OCI-LY1 (cell line): ENCODE measurements around the gene PTGER4.
A peak's percentile ranks its signal among the peaks of the same experiment; 100 is the strongest.

ENCODE experiments used
- H2AFZ ChIP-seq: fragments of 200-600 bp; sonication (generic), shearing (Covaris generic); 2 replicates; pipeline ENCODE4 v1.6.0; 2014; ENCODE audit warnings: antibody characterized with exemption, mild to moderate bottlenecking, low read length
- H3F3A ChIP-seq: fragments of 200-600 bp; sonication (generic), shearing (Covaris generic); 2 replicates; pipeline ENCODE4 v1.6.0; 2014; ENCODE audit warnings: mild to moderate bottlenecking, antibody characterized with exemption, low read length, moderate library complexity; ENCODE audit not compliant: insufficient read depth
- H3K27ac ChIP-seq: fragments of 200-600 bp; sonication (generic); 2 replicates; pipeline ENCODE4 v1.5.1; 2014; ENCODE audit warnings: low read length, mixed run types, mild to moderate bottlenecking, low read depth; ENCODE audit not compliant: poor library complexity, severe bottlenecking
- H3K27me3 ChIP-seq: fragments of 200-600 bp; sonication (generic); 2 replicates; pipeline ENCODE4 v1.6.0; 2014; ENCODE audit warnings: antibody characterized with exemption, mild to moderate bottlenecking, low read length, moderate library complexity; ENCODE audit not compliant: insufficient read depth
- H3K36me3 ChIP-seq: fragments of 200-600 bp; sonication (generic); 2 replicates; pipeline ENCODE4 v1.6.1; 2014; ENCODE audit warnings: mild to moderate bottlenecking, antibody characterized with exemption, low read length, moderate library complexity, mixed read lengths; ENCODE audit not compliant: insufficient read depth
- H3K4me1 ChIP-seq: fragments of 200-600 bp; sonication (generic); 2 replicates; pipeline ENCODE4 v1.5.1; 2014; ENCODE audit warnings: mild to moderate bottlenecking, low read length, moderate library complexity; ENCODE audit not compliant: insufficient read depth, severe bottlenecking
- H3K4me2 ChIP-seq: fragments of 200-600 bp; sonication (generic), shearing (Covaris generic); 2 replicates; pipeline ENCODE4 v1.6.1; 2014; ENCODE audit warnings: low read length
- H3K4me3 ChIP-seq: fragments of 200-600 bp; sonication (generic); 2 replicates; pipeline ENCODE4 v1.5.1; 2014; ENCODE audit warnings: low read length, low read depth, mild to moderate bottlenecking, mixed read lengths; ENCODE audit not compliant: poor library complexity, severe bottlenecking
- H3K79me2 ChIP-seq: fragments of 200-600 bp; shearing (Covaris generic); 2 replicates; pipeline ENCODE4 v1.6.1; 2016; ENCODE audit warnings: mixed run types, low read length, mixed read lengths; ENCODE audit not compliant: insufficient read depth
- H3K9ac ChIP-seq: fragments of 200-600 bp; sonication (generic), shearing (Covaris generic); 2 replicates; pipeline ENCODE4 v1.6.1; 2014; ENCODE audit warnings: mild to moderate bottlenecking, low read length, mixed read lengths
- H3K9me2 ChIP-seq: fragments of 200-600 bp; sonication (generic), shearing (Covaris generic); 2 replicates; pipeline ENCODE4 v1.6.1; 2014; ENCODE audit warnings: low read depth, mild to moderate bottlenecking, low read length, mixed read lengths
- H3K9me3 ChIP-seq: fragments of 200-600 bp; shearing (Covaris generic); 2 replicates; pipeline ENCODE4 v1.6.1; 2014; ENCODE audit warnings: low read length, mixed read lengths
- H4K20me1 ChIP-seq: fragments of 200-600 bp; sonication (generic), shearing (Covaris generic); 2 replicates; pipeline ENCODE4 v1.6.0; 2016; ENCODE audit warnings: mild to moderate bottlenecking, low read length; ENCODE audit not compliant: insufficient read depth
- CTCF ChIP-seq: fragments of 200-600 bp; sonication (generic), shearing (Covaris generic); IDR thresholded peaks from 2 replicates; pipeline ENCODE4 v1.5.1; 2017; ENCODE audit warnings: mild to moderate bottlenecking, antibody characterized with exemption, low read length, moderate library complexity, mixed read lengths
- EZH2 ChIP-seq: fragments of 200-600 bp; sonication (generic), shearing (Covaris generic); IDR thresholded peaks from 2 replicates; pipeline ENCODE4 v1.8.0; 2017; ENCODE audit warnings: borderline replicate concordance, mixed run types, mild to moderate bottlenecking, antibody characterized with exemption, low read length, moderate library complexity, mixed read lengths

PTGER4 gene

GRCh38 chr5:40672425-40672824, 7.3 kb upstream of the PTGER4 start:
- H3K9me2 ChIP-seq: no peaks in the 10 kb centered on the region
- no peaks in the 10 kb centered on the region for H3K9me3 ChIP-seq
- no peaks in the 10 kb centered on the region for H3K36me3 ChIP-seq
- H3F3A ChIP-seq: no peaks in the 10 kb centered on the region
- peaks cover 41% of the 10 kb centered on the region for H3K4me1 ChIP-seq
- H2AFZ ChIP-seq: no peak overlapping the region; the same call in 1 of the 2 replicates
- H4K20me1 ChIP-seq: no peaks in the 10 kb centered on the region
- H3K9ac ChIP-seq: no peak overlapping the region
- H3K4me2 ChIP-seq: no peak overlapping the region
- H3K27ac ChIP-seq: peak overlapping the region; percentile 18
- H3K27me3 ChIP-seq: no peaks in the 10 kb centered on the region
- H3K4me3 ChIP-seq: no peak overlapping the region
- TF ChIP-seq CTCF (no peak), EZH2 (no peak)
- no peaks in the 10 kb centered on the region for H3K79me2 ChIP-seq

GRCh38 chr5:40674661-40675235, 5.0 kb upstream of the PTGER4 start:
- H3K9me3 ChIP-seq: no peaks in the 10 kb centered on the region
- peak overlapping the region; percentile 78 for H3K27ac ChIP-seq
- H3K9me2 ChIP-seq: no peaks in the 10 kb centered on the region
- H3K4me1 ChIP-seq: peaks cover 57% of the 10 kb centered on the region
- H3K9ac ChIP-seq: no peak overlapping the region
- H4K20me1 ChIP-seq: no peaks in the 10 kb centered on the region
- H3K27me3 ChIP-seq: no peaks in the 10 kb centered on the region
- TF ChIP-seq CTCF (no peak), EZH2 (no peak)
- no peaks in the 10 kb centered on the region for H3K79me2 ChIP-seq
- H3K36me3 ChIP-seq: no peaks in the 10 kb centered on the region
- no peak overlapping the region for H3K4me2 ChIP-seq
- H3K4me3 ChIP-seq: no peak overlapping the region
- H3F3A ChIP-seq: no peaks in the 10 kb centered on the region
- no peak overlapping the region for H2AFZ ChIP-seq

- H3K36me3 ChIP-seq: no peaks in the 10 kb centered on the region
- no peak overlapping the region for H3K9ac ChIP-seq
- no peaks in the 10 kb centered on the region for H3K27me3 ChIP-seq
- H3K79me2 ChIP-seq: peaks cover 7% of the 10 kb centered on the region; the same call in 1 of the 2 replicates
- no peaks in the 10 kb centered on the region for H3F3A ChIP-seq
- no peak overlapping the region for H3K4me2 ChIP-seq
- H2AFZ ChIP-seq: no peak overlapping the region
- no peak overlapping the region for H3K4me3 ChIP-seq
- H3K4me1 ChIP-seq: peaks cover 57% of the 10 kb centered on the region
- no peaks in the 10 kb centered on the region for H3K9me3 ChIP-seq
- no peaks in the 10 kb centered on the region for H4K20me1 ChIP-seq
- no peaks in the 10 kb centered on the region for H3K9me2 ChIP-seq
- TF ChIP-seq EZH2 (no peak), CTCF (no peak)
- H3K27ac ChIP-seq: peak overlapping the region; percentile 78
Observed at GRCh38 chr5:40675396-40676133, 4.2 kb upstream of the PTGER4 start.
